ENCODE results near the gene TAS2R41.

TAS2R41 gene

DNA sequence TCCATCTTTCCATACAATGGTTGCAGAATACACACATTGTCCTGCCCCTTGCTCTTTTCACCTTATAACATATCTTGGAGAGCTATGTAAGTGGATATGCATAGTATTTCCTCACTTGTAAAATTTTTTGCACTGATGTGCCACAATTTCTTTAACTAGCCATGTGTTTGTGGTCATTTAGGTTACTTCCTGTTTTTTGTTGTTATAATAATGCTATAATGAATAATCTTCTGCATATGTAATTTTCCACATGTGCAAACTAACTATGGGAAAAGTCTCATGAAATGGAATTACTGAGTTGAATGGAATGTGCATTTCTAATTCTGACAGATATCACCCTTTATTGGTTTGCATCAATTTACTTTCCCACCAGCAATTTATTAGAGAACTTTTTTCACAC is 2.8 kb downstream of the TAS2R41 start:
- Histone ChIP-seq H3K27me3 (ENCODE audit: low read length) (no peaks in the 10 kb centered on the region), H3K36me3 (ENCODE audit: low read length) (no peaks in the 10 kb centered on the region), H3K9me2 (replicated peaks; ENCODE audit: insufficient read depth, low read length) (no peaks in the 10 kb centered on the region), H2AFZ (ENCODE audit: low read depth, low read length, severe bottlenecking) (no peak overlapping the region), H3K4me3 (ENCODE audit: insufficient read depth, low read length, poor library complexity, severe bottlenecking) (no peak overlapping the region), H3K4me2 (ENCODE audit: low read depth, low read length, poor library complexity, severe bottlenecking) (no peak overlapping the region), H3K9ac (ENCODE audit: low read length) (no peak overlapping the region), H3K27ac (ENCODE audit: low read depth, low read length) (no peak overlapping the region), H3K79me2 (ENCODE audit: insufficient read depth, low read length) (no peaks in the 10 kb centered on the region), H4K20me1 (ENCODE audit: low read depth, low read length) (no peaks in the 10 kb centered on the region), H3K9me3 (ENCODE audit: insufficient read depth, low read length) (no peaks in the 10 kb centered on the region), H3F3A (ENCODE audit: insufficient read depth) (no peaks in the 10 kb centered on the region)
- TF ChIP-seq, protein P1, sequence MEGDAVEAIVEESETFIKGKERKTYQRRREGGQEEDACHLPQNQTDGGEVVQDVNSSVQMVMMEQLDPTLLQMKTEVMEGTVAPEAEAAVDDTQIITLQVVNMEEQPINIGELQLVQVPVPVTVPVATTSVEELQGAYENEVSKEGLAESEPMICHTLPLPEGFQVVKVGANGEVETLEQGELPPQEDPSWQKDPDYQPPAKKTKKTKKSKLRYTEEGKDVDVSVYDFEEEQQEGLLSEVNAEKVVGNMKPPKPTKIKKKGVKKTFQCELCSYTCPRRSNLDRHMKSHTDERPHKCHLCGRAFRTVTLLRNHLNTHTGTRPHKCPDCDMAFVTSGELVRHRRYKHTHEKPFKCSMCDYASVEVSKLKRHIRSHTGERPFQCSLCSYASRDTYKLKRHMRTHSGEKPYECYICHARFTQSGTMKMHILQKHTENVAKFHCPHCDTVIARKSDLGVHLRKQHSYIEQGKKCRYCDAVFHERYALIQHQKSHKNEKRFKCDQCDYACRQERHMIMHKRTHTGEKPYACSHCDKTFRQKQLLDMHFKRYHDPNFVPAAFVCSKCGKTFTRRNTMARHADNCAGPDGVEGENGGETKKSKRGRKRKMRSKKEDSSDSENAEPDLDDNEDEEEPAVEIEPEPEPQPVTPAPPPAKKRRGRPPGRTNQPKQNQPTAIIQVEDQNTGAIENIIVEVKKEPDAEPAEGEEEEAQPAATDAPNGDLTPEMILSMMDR (IDR thresholded peaks at IDR 0.05; ENCODE audit: insufficient read depth, low read length, poor library complexity, severe bottlenecking): no peak
- no peak for TF ChIP-seq EZH2phosphoT487 (conservative IDR thresholded peaks at IDR 0.05; ENCODE audit: low read length)

DNA sequence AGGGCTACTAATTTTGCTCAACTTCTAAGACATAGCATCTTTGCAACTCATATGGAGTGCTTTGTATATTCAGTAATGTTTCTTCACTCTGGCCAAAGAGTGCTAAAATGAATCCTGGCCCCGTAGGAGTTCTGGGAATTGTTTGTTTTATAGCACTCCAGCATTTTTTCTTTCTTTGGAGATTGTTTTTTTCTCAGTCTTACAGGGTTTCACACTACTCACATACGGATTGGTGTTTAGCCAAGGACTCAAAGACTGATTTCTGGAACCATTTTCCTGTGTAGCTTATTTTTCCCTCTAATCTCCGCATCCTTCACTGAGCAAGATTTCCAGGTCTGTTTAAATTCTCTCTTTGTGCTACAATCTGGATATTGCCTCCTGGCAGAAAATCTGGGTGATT is 6.4 kb downstream of the TAS2R41 start:
- no peaks in the 10 kb centered on the region for H3F3A ChIP-seq (ENCODE audit: insufficient read depth)

DNA sequence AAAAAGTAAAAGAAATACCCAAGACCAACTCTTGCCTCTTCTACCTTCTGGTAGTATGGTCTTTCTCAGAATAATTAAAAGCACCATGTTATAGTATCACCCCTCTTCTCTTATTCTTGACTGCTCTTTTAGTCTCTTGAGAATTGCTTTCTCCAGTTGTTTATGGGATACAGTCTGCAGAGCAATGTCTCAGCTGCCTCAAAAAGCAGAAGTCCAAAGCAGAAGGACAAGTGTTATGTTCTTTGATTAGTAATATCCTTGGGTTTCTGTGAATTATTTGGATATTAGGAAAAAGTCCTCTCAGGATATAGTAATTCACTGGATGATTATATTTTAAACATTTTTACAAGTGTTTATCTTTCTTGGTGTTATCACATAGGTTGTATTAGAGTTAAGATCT is 7.4 kb downstream of the TAS2R41 start:
- Histone ChIP-seq H3K9me2 (replicated peaks; ENCODE audit: insufficient read depth, low read length) (no peaks in the 10 kb centered on the region), H3K27ac (ENCODE audit: low read depth, low read length) (no peak overlapping the region), H3K79me2 (ENCODE audit: insufficient read depth, low read length) (no peaks in the 10 kb centered on the region), H3K9ac (ENCODE audit: low read length) (no peak overlapping the region), H3K4me3 (ENCODE audit: insufficient read depth, low read length, poor library complexity, severe bottlenecking) (no peak overlapping the region), H4K20me1 (ENCODE audit: low read depth, low read length) (no peaks in the 10 kb centered on the region), H2AFZ (ENCODE audit: low read depth, low read length, severe bottlenecking) (no peak overlapping the region), H3K9me3 (ENCODE audit: insufficient read depth, low read length) (no peaks in the 10 kb centered on the region), H3K27me3 (ENCODE audit: low read length) (no peaks in the 10 kb centered on the region), H3K36me3 (ENCODE audit: low read length) (no peaks in the 10 kb centered on the region), H3K4me2 (ENCODE audit: low read depth, low read length, poor library complexity, severe bottlenecking) (no peak overlapping the region), H3F3A (ENCODE audit: insufficient read depth) (no peaks in the 10 kb centered on the region)
- no peak for TF ChIP-seq EZH2phosphoT487 (conservative IDR thresholded peaks at IDR 0.05; ENCODE audit: low read length)
- TF ChIP-seq, protein P1 (IDR thresholded peaks at IDR 0.05; ENCODE audit: insufficient read depth, low read length, poor library complexity, severe bottlenecking): no peak

More for the DNA sequence above, 6.4 kb downstream of the TAS2R41 start:
- Histone ChIP-seq H3K27me3 (ENCODE audit: low read length) (no peaks in the 10 kb centered on the region), H3K9me2 (replicated peaks; ENCODE audit: insufficient read depth, low read length) (no peaks in the 10 kb centered on the region), H3K79me2 (ENCODE audit: insufficient read depth, low read length) (no peaks in the 10 kb centered on the region), H3K9ac (ENCODE audit: low read length) (no peak overlapping the region), H2AFZ (ENCODE audit: low read depth, low read length, severe bottlenecking) (no peak overlapping the region), H4K20me1 (ENCODE audit: low read depth, low read length) (no peaks in the 10 kb centered on the region), H3K4me2 (ENCODE audit: low read depth, low read length, poor library complexity, severe bottlenecking) (no peak overlapping the region), H3K36me3 (ENCODE audit: low read length) (no peaks in the 10 kb centered on the region), H3K27ac (ENCODE audit: low read depth, low read length) (no peak overlapping the region), H3K9me3 (ENCODE audit: insufficient read depth, low read length) (no peaks in the 10 kb centered on the region), H3K4me3 (ENCODE audit: insufficient read depth, low read length, poor library complexity, severe bottlenecking) (no peak overlapping the region)
- TF ChIP-seq, protein P1 (IDR thresholded peaks at IDR 0.05; ENCODE audit: insufficient read depth, low read length, poor library complexity, severe bottlenecking): no peak
- no peak for TF ChIP-seq EZH2phosphoT487 (conservative IDR thresholded peaks at IDR 0.05; ENCODE audit: low read length)
